Activated T-cell treated with anti-CD3 and anti-CD28 coated beads, Interleukin-2, amount 50 U/mL, for 72 hours (primary cell): Measurements from ENCODE around the gene ENOX1. TPM values are rescaled to one million over a fixed set of nuclear protein-coding genes. Genes with fewer than 3 reads are reported as not detected.
"Not testable (repeated sequence)": the region's sequence is repeated elsewhere in the genome, so short reads cannot be mapped to it uniquely, and the experiment has no call there.

Experiments
- ATAC-seq, 2 donors: fragments of 150-1000 bp; cut with Tn5 transposase; replicated peaks in 1 of 2; 2 replicates each; pipeline ENCODE4 v1.10.0; 2021; ENCODE audit warnings: moderate library complexity in 2 of 2, mild to moderate bottlenecking in 1 of 2
- DNase-seq, 2 donors: peaks; one replicate each; pipeline ENCODE4 v3.0.0; 2021 to 2022; ENCODE audit warnings: mixed read lengths in 1 of 2
- H3K27ac Mint-ChIP-seq: one replicate; pipeline ENCODE4 v1.8.0; 2022; ENCODE audit warnings: mild to moderate bottlenecking, moderate library complexity, mixed read lengths
- H3K27me3 Mint-ChIP-seq: one replicate; pipeline ENCODE4 v1.8.0; 2022; ENCODE audit warnings: low read depth, mixed read lengths
- H3K36me3 Mint-ChIP-seq, 2 donors: one replicate each; pipeline ENCODE4 v1.8.0; 2022; ENCODE audit warnings: mixed read lengths in 2 of 2, mild to moderate bottlenecking in 1 of 2; ENCODE audit not compliant: insufficient read depth in 2 of 2
- H3K4me1 Mint-ChIP-seq: one replicate; pipeline ENCODE4 v1.8.0; 2022; ENCODE audit warnings: low read depth, mixed read lengths
- H3K4me3 Mint-ChIP-seq, 2 donors: one replicate each; pipeline ENCODE4 v1.8.0; 2022; ENCODE audit warnings: mild to moderate bottlenecking in 2 of 2, mixed read lengths in 2 of 2, moderate library complexity in 2 of 2
- H3K9me3 Mint-ChIP-seq, 2 donors: one replicate each; pipeline ENCODE4 v1.8.0; 2022; ENCODE audit warnings: mixed read lengths in 2 of 2
- total RNA-seq, 2 donors: library from RNA; stranded (reverse); gene quantifications; one replicate each; pipeline ENCODE4 v1.2.3, GENCODE V29; 2022

The ENOX1 gene
- total RNA-seq, 2 donors from 2014 or later: 1.2 to 2.0 TPM

DNA sequence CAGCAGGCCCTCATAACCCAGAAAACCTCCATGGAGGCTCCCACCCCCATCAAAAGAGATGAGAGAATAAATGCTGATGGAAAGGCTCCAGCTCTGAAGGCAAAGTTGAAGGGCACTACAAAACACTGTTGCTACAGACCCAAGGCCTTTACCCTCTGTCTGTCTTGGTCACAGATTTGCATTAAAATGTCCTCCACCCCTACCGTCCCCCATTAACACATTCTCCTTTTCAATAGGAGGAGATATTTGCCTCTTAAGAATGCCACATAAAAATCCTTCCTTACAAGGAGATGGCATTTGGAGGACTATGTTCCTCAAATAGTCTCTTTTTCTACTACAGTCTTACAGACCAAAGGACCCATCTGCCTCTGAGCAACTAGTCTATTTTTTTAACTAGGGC, 361.5 kb downstream of the ENOX1 start:
- no peak for DNase-seq
- peaks cover 0 to 1% of the 10 kb centered on the region in 2 donors for H3K9me3 Mint-ChIP-seq
- no peak for ATAC-seq

DNA sequence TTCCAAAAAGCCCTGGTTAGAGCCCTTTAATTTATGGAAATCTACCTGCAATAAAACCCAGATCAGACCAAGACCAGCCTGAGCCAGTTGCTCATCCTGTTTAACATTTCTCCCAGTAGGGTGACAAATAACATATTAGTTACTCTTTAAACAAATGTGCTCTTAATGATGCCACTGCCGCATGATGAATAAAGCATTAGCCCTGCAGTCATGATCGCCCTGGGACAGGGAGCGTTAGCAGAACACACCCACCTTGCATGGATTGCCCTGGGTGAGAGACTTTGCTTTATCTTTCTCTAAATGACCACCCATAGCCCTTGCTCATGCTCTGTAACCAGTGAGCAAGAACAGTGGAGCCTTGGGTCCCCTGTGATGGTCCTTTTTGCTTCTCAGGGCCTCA, 362.4 kb downstream of the ENOX1 start:
- Mint-ChIP-seq H3K27ac (no peak overlapping the region), H3K9me3 (peaks cover 0 to 1% of the 10 kb centered on the region in 2 donors), H3K4me1 (no peaks in the 10 kb centered on the region), H3K27me3 (peaks cover 17% of the 10 kb centered on the region), H3K36me3 (no peaks in the 10 kb centered on the region), H3K4me3 (no peak overlapping the region)
- ATAC-seq (no peak), DNase-seq (no peak)

More for the DNA sequence above, 361.5 kb downstream of the ENOX1 start:
- H3K4me1 Mint-ChIP-seq: no peaks in the 10 kb centered on the region
- H3K36me3 Mint-ChIP-seq: no peaks in the 10 kb centered on the region
- H3K27ac Mint-ChIP-seq: no peak overlapping the region
- no peak overlapping the region for H3K4me3 Mint-ChIP-seq
- peaks cover 15% of the 10 kb centered on the region for H3K27me3 Mint-ChIP-seq

DNA sequence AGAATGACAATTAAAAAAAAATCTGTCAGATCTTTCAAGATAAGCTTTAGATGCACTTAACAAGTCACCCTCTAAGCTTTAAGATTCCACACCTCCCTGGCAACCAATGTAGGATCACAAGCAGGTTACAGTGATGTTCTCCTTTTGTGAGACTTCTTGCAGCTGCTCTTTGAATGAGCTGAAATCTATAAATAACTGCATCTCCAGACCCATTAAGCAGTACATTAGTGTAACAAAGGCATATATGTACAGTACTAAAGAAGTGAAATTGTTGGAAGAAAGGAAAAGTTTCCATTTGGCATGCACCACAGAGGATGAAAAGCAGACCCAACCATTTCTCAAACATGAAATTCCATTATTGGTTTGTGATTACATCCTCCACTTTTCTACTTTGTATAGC, 364.7 kb downstream of the ENOX1 start:
- no peaks in the 10 kb centered on the region for H3K36me3 Mint-ChIP-seq
- no peak overlapping the region for H3K4me3 Mint-ChIP-seq
- peaks cover 0 to 1% of the 10 kb centered on the region in 2 donors for H3K9me3 Mint-ChIP-seq
- peaks cover 17% of the 10 kb centered on the region for H3K27me3 Mint-ChIP-seq
- ATAC-seq (no peak), DNase-seq (no peak)
- H3K27ac Mint-ChIP-seq: no peak overlapping the region
- H3K4me1 Mint-ChIP-seq: no peaks in the 10 kb centered on the region

DNA sequence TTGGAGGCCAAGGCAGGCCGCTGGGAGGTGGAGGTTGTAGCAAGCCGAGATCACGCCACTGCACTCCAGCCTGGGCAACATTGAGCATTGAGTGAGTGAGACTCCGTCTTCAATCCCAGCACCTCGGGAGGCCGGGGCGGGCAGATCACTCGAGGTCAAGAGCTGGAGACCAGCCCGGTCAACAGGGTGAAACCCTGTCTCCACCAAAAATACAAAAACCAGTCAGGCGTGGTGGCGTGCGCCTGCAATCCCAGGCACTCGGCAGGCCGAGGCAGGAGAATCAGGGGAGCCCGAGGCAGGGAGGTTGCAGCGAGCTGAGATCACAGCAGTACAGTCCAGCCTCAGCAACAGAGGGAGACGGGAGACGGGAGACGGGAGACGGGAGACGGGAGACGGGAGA, 369.9 kb downstream of the ENOX1 start:
- not testable (repeated sequence) for ATAC-seq, H3K27ac Mint-ChIP-seq, DNase-seq, H3K4me1 Mint-ChIP-seq, H3K9me3 Mint-ChIP-seq, H3K36me3 Mint-ChIP-seq, H3K4me3 Mint-ChIP-seq
- peaks cover 17% of the 10 kb centered on the region for H3K27me3 Mint-ChIP-seq

DNA sequence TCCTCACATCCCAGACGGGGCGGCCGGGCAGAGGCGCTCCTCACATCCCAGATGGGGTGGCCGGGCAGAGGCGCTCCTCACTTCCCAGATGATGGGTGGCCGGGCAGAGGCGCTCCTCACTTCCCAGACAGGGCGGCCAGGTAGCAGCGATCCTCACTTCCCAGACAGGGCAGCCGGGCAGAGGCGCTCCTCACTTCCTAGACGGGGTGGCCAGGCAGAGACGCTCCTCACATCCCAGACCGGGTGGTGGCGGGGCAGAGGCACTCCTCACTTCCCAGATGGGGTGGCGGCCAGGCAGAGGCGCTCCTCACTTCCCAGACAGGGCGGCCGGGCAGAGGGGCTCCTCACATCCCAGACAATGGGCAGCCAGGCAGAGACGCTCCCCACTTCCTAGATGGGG, 370.4 kb downstream of the ENOX1 start:
- H3K27me3 Mint-ChIP-seq: peaks cover 17% of the 10 kb centered on the region
- H3K36me3 Mint-ChIP-seq, H3K9me3 Mint-ChIP-seq, H3K27ac Mint-ChIP-seq, DNase-seq, ATAC-seq, H3K4me3 Mint-ChIP-seq, H3K4me1 Mint-ChIP-seq: not testable (repeated sequence)

DNA sequence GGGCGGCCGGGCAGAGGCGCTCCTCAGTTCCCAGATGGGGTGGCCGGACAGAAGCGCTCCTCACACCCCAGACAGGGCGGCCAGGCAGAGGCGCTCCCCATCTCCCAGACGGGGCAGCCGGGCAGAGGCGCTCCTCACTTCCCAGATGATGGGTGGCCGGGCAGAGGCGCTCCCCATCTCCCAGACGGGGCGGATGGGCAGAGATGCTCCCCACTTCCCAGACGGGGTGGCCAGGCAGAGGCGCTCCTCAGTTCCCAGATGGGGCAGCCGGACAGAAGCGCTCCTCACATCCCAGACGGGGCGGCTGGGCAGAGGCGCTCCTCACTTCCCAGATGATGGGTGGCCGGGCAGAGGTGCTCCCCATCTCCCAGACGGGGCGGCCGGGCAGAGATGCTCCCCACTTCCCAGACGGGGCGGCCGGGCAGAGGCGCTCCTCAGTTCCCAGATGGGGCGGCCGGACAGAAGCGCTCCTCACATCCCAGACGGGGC, 370.8 kb downstream of the ENOX1 start:
- H3K9me3 Mint-ChIP-seq: not testable (repeated sequence)

DNA sequence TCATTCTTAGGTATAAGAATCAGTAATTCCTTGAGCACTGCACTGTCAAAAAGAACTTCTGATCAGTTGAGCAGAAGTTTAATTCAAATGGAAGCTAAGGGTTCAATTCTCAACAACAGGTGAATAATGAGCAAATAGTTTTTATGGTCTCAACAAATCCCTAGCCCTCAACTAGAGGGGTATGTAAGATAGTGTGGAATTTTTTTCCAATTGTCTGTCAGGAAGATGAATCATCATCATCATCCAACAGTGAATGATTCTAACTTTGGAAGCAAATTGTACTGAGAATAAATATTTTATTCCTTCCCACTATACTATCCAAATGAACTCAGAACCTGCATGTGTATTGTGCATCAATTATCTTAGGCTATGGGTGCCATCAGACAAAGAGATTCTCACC, 372.7 kb downstream of the ENOX1 start:
- H3K9me3 Mint-ChIP-seq: no peaks in the 10 kb centered on the region
- H3K36me3 Mint-ChIP-seq: no peaks in the 10 kb centered on the region
- no peak overlapping the region for H3K27ac Mint-ChIP-seq
- H3K27me3 Mint-ChIP-seq: peaks cover 6% of the 10 kb centered on the region
- no peak for ATAC-seq
- no peaks in the 10 kb centered on the region for H3K4me1 Mint-ChIP-seq
- H3K4me3 Mint-ChIP-seq: no peak overlapping the region
- no peak for DNase-seq

More for the DNA sequence above, 370.8 kb downstream of the ENOX1 start:
- peaks cover 15% of the 10 kb centered on the region for H3K27me3 Mint-ChIP-seq
- H3K4me1 Mint-ChIP-seq, H3K36me3 Mint-ChIP-seq, ATAC-seq, H3K4me3 Mint-ChIP-seq, H3K27ac Mint-ChIP-seq, DNase-seq: not testable (repeated sequence)

DNA sequence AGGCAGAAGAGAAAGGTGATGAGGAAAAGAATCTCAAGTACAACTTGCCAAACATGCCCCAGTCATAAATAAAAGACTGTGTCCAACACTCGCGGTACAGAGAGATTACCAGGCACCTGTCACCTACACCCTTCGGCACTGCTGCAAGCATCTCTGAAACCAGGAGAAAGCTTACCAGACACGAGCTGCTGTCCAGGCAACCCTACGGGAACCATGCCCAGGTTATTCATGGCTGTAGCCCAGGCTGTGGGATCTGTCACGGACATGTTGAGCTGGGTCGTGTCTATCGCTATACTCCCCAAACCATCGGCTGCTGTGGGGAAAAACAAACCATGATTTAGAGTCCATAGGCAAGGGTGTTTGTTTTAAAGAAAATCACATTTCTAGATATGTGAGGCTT, 375.0 kb downstream of the ENOX1 start:
- DNase-seq: no peak
- Mint-ChIP-seq H3K9me3 (no peaks in the 10 kb centered on the region), H3K4me3 (no peak overlapping the region), H3K4me1 (no peaks in the 10 kb centered on the region), H3K36me3 (no peaks in the 10 kb centered on the region), H3K27ac (no peak overlapping the region), H3K27me3 (peaks cover 17% of the 10 kb centered on the region)
- no peak for ATAC-seq

DNA sequence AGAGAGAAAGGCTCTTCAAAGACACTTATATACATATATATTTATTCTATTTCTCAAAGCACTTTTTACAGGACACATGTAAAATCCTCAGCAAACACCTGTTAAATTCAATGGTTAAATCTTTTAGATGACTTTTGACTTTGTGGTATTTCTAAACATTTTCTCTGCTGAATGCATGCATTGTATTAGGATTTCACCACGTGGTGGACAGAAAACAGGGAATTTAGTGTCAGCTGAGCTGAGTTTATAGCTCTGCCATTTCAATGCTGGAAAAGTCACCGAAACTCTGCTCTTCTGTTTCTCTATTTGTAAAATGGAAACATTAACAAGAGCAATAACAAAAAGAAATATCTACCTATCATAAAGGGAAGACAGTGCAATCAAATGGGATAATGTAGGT, 375.6 kb downstream of the ENOX1 start:
- Mint-ChIP-seq H3K27ac (no peak overlapping the region), H3K36me3 (no peaks in the 10 kb centered on the region), H3K4me3 (no peak overlapping the region), H3K4me1 (no peaks in the 10 kb centered on the region), H3K27me3 (peaks cover 17% of the 10 kb centered on the region), H3K9me3 (no peaks in the 10 kb centered on the region)
- DNase-seq (no peak), ATAC-seq (no peak)

DNA sequence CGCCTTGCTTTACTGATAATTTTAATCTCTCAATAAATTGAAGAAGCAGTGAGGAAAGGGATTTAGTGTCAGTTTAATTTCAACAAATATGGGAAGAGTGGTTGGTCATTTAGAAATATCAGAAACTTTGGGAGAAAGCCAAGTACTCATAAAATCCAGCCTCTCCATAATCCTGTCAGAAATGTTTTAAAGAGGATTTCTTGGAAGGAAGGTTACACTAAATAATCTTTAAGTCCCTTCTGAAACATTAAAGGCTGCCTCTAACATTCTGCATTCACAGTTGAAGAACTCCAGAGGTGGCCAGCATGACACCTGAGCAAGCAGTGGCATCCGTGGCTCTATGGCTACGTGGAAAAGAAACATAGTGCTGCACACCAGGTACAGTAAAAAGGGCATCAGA, 378.5 kb downstream of the ENOX1 start:
- no peaks in the 10 kb centered on the region for H3K4me1 Mint-ChIP-seq
- DNase-seq (no peak), ATAC-seq (no peak)
- H3K36me3 Mint-ChIP-seq: no peaks in the 10 kb centered on the region
- H3K9me3 Mint-ChIP-seq: no peaks in the 10 kb centered on the region
- peaks cover 17% of the 10 kb centered on the region for H3K27me3 Mint-ChIP-seq
- no peak overlapping the region for H3K27ac Mint-ChIP-seq
- H3K4me3 Mint-ChIP-seq: no peak overlapping the region

DNA sequence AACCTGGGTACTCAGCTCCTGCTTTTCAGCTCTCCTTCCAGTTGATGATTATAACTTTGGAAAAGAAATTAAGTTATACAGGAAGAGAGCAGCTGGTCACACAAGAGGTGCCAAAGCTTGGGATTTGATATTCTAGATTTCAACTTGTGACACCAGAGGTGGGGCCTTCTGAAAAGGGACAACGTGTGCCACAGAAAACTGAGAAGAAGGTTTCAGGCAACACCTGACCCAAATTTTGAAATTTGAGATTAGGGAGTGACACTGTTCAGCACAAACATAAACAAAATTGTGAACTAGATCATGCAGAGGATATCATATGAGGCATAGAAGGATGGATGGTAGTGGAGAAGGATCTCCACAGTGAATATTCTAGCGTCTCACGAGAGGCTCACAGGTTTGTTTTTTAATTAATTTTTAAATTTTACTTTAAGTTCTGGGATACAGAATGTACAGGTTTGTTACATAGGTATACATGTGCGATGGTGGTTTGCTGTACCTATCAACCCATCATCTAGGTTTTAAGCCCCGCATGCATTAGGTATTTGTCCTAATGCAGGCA, 379.7 kb downstream of the ENOX1 start:
- Mint-ChIP-seq H3K27me3 (peaks cover 17% of the 10 kb centered on the region), H3K4me3 (no peak overlapping the region), H3K4me1 (no peaks in the 10 kb centered on the region), H3K27ac (no peak overlapping the region), H3K9me3 (no peaks in the 10 kb centered on the region), H3K36me3 (no peaks in the 10 kb centered on the region)
- DNase-seq: no peak
- ATAC-seq: no peak

DNA sequence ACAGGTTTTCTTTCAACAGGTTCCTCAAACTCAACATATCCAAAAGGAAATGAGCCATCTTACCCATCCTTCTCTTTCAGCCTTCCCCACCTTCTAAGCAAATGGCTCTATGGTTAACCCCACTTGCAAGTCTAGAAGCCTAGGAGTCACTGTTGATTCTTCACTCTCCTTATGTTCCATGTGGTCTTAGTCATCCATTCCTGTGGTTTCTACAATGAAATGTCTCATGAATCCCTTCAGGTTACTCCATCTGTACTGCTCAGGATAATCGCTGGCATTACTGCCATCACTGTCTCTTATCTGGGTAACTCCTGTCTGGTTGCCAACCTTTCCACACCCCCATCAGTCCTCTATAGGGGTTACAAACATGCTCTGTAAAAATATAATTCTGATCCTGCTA, 381.3 kb downstream of the ENOX1 start:
- Mint-ChIP-seq H3K27ac (no peak overlapping the region), H3K4me1 (no peaks in the 10 kb centered on the region), H3K9me3 (no peaks in the 10 kb centered on the region), H3K36me3 (no peaks in the 10 kb centered on the region), H3K4me3 (no peak overlapping the region), H3K27me3 (peaks cover 24% of the 10 kb centered on the region)
- DNase-seq (no peak), ATAC-seq (no peak)

DNA sequence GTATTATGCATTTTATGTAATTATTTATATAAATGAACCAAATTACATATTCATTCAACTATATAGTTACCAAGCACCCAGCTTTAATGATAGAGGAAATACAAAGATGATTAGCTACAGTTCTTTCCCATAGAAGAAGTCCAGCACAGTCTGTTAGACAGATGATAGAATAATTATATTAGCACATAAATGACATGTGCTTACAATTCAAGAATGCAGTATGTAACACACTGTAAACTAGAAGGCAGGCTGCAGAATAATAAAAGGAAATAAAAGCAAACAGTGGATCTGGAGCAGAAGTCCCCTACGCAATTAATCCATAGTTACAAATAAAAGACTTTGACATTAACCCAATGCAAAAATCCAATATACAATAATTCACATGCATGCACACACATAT, 384.4 kb downstream of the ENOX1 start:
- no peaks in the 10 kb centered on the region for H3K9me3 Mint-ChIP-seq
- DNase-seq: no peak
- ATAC-seq: no peak
- no peaks in the 10 kb centered on the region for H3K4me1 Mint-ChIP-seq
- H3K36me3 Mint-ChIP-seq: no peaks in the 10 kb centered on the region
- peaks cover 18% of the 10 kb centered on the region for H3K27me3 Mint-ChIP-seq
- H3K4me3 Mint-ChIP-seq: no peak overlapping the region
- no peak overlapping the region for H3K27ac Mint-ChIP-seq

DNA sequence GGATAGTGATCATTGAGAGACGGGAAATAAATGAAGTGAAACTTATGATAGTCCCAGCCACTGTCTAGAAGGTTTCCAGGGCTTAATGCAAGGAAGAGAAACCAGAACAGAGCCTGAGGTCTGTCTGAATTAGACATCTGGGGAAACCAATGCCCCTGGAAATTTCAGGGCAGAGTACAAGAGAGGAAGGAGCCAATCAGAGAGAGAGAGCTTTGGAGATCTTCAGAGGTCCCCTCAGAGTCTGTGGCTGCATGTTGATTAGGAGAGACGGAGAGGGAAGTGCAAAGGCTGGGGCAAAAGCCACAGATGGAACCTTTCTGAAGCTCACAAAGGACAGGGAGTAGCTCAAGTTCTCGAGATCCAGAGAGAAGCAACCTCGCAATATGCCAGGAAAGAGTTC, 385.4 kb downstream of the ENOX1 start:
- H3K27ac Mint-ChIP-seq: no peak overlapping the region
- DNase-seq (no peak), ATAC-seq (no peak)
- no peaks in the 10 kb centered on the region for H3K36me3 Mint-ChIP-seq
- no peak overlapping the region for H3K4me3 Mint-ChIP-seq
- no peaks in the 10 kb centered on the region for H3K4me1 Mint-ChIP-seq
- H3K9me3 Mint-ChIP-seq: no peaks in the 10 kb centered on the region
- H3K27me3 Mint-ChIP-seq: peaks cover 18% of the 10 kb centered on the region
